Testis (tissue), 3 donors: ENCODE measurements around the gene TFB1M. TPM values are rescaled to one million over a fixed set of nuclear protein-coding genes. Genes with fewer than 3 reads are reported as not detected.

Experiments used
- DNase-seq: peaks from one replicate; pipeline ENCODE4 v3.0.0-alpha.2; 2019
- H3K27ac ChIP-seq, 2 donors: fragments of 200-600 bp; sonication (generic); one replicate each; pipeline ENCODE4 v1.5.1; 2019
- H3K27me3 ChIP-seq: fragments of 200-600 bp; sonication (generic); one replicate; pipeline ENCODE4 v1.5.1; 2019
- H3K36me3 ChIP-seq: fragments of 200-600 bp; sonication (generic); one replicate; pipeline ENCODE4 v1.5.1; 2017; ENCODE audit warnings: low read depth; ENCODE audit errors: missing control alignments
- H3K4me1 ChIP-seq: fragments of 200-600 bp; sonication (generic); one replicate; pipeline ENCODE4 v1.5.1; 2019
- H3K4me3 ChIP-seq, 2 donors: fragments of 200-600 bp; sonication (generic); one replicate each; pipeline ENCODE4 v1.5.1; 2017 to 2019
- H3K9me3 ChIP-seq: fragments of 200-600 bp; sonication (generic); one replicate; pipeline ENCODE4 v1.5.1; 2017
- POLR2A ChIP-seq: fragments of 450-650 bp; IDR thresholded peaks from one replicate; pipeline ENCODE4 v1.6.1; 2017; ENCODE audit warnings: antibody characterized with exemption, mild to moderate bottlenecking, moderate library complexity
- whole genome bisulfite sequencing, 2 donors: methylation state at CpG; one replicate each; pipeline ENCODE4 v1.1.5; 2018; 5-methylcytosine and 5-hydroxymethylcytosine counted together
- intact Hi-C: fragments of 100-400 bp; cut with DNase I; formaldehyde crosslinking; loops from one replicate; pipeline ENCODE4 v1.15.1; 2023; ENCODE audit warnings: low total_unique reads
- polyA plus RNA-seq: library from polyadenylated mRNA; stranded (reverse); fragments of 350-450 nt; fragmentation: Illumina TruSeq; extraction: RNeasy Lipid Tissue Mini Kit (QIAGEN cat#74804); gene quantifications from one replicate; pipeline ENCODE4 v1.2.3, GENCODE V29; 2014; ENCODE audit warnings: low read depth, low replicate concordance; ENCODE audit not compliant: insufficient read depth
- total RNA-seq, 2 donors: library from RNA; depleted of rRNA; stranded (reverse); fragments of >200 nt; gene quantifications; one replicate each; pipeline ENCODE4 v1.2.3, GENCODE V29; 2016
- TF ChIP-seq, protein P1 (sequence below), 3 experiments: fragments of 450-650 bp in 2 of 3; fragments of 200-600 bp in 1 of 3; sonication (generic) in 1 of 3; IDR thresholded peaks; one replicate each; pipeline ENCODE4 v1.5.1; 2016 to 2019; ENCODE audit warnings: antibody characterized with exemption in 3 of 3, mild to moderate bottlenecking in 2 of 3, moderate library complexity in 1 of 3

The TFB1M gene
- total and polyA plus RNA-seq, 3 donors from 2014 or later, result 32.2 to 47.1 (median 36.1) TPM

DNA sequence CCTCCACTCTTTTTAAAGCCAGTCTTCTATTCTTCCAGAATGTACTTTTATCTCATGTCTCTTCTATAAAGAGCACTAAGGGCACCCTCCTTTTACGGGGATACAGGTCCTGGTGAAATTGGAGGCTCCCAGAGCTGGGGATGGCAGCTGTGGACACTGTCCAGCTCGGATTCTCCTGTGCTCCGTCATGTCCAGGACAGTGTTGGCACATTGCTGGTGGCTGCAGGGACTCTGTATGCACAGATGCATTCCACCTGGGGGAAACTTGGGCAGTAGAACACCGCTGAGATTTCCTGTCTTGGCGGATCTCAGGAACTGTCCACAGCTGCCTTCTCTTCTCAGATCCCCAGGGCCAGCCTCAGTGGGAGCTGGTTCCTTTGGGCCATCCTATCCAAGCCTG, 107.1 kb downstream of the TFB1M start:
- H3K4me3 ChIP-seq, result no peak overlapping the region
- H3K36me3 ChIP-seq, result no peaks in the 10 kb centered on the region
- no peaks in the 10 kb centered on the region for H3K4me1 ChIP-seq
- no peaks in the 10 kb centered on the region for H3K9me3 ChIP-seq
- TF ChIP-seq POLR2A, result no peak
- TF ChIP-seq, protein P1, sequence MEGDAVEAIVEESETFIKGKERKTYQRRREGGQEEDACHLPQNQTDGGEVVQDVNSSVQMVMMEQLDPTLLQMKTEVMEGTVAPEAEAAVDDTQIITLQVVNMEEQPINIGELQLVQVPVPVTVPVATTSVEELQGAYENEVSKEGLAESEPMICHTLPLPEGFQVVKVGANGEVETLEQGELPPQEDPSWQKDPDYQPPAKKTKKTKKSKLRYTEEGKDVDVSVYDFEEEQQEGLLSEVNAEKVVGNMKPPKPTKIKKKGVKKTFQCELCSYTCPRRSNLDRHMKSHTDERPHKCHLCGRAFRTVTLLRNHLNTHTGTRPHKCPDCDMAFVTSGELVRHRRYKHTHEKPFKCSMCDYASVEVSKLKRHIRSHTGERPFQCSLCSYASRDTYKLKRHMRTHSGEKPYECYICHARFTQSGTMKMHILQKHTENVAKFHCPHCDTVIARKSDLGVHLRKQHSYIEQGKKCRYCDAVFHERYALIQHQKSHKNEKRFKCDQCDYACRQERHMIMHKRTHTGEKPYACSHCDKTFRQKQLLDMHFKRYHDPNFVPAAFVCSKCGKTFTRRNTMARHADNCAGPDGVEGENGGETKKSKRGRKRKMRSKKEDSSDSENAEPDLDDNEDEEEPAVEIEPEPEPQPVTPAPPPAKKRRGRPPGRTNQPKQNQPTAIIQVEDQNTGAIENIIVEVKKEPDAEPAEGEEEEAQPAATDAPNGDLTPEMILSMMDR (IDR thresholded peaks at IDR 0.05), result no peak
- H3K27me3 ChIP-seq, result no peaks in the 10 kb centered on the region
- no peak overlapping the region for H3K27ac ChIP-seq
- intact Hi-C loops, result no loop called here
- WGBS, 2 donors, result 87 to 94% methylated on average over 5 of the region's 5 CpGs
- no peak for DNase-seq

Other genes starting within 250 kb of the TFB1M start
- not detected for gene CLDN20, start 50.5 kb downstream of the TFB1M start, total RNA-seq
- 0.26 TPM for gene CLDN20, start 50.5 kb downstream of the TFB1M start, polyA plus RNA-seq
- gene NOX3, start 141.4 kb upstream of the TFB1M start, total RNA-seq, result not detected
- gene NOX3, start 141.4 kb upstream of the TFB1M start, polyA plus RNA-seq, result not detected